Osteoblast (primary cell): ENCODE measurements around the gene PPP4R2. TPM values are rescaled to one million over a fixed set of nuclear protein-coding genes. Genes with fewer than 3 reads are reported as not detected.

ENCODE experiments used
- DNase-seq: peaks from one replicate; pipeline ENCODE4 v3.0.0; 2011; ENCODE audit warnings: low spot score, mixed read lengths; ENCODE audit not compliant: insufficient read length; ENCODE audit errors: missing footprints
- H2AFZ ChIP-seq: 2 replicates; pipeline ENCODE4 v1.6.0; 2011; ENCODE audit warnings: mild to moderate bottlenecking, low read length
- H3K27ac ChIP-seq: 2 replicates; pipeline ENCODE4 v1.5.1; 2011; ENCODE audit warnings: mild to moderate bottlenecking, low read depth, low read length, moderate library complexity
- H3K27me3 ChIP-seq: 2 replicates; pipeline ENCODE4 v1.6.0; 2012; ENCODE audit warnings: mild to moderate bottlenecking, control low read depth, inconsistent platforms, low read length, moderate library complexity; ENCODE audit not compliant: insufficient read depth
- H3K36me3 ChIP-seq: 2 replicates; pipeline ENCODE4 v1.5.1; 2011; ENCODE audit warnings: mild to moderate bottlenecking, low read length, control low read depth, moderate library complexity; ENCODE audit not compliant: insufficient read depth
- H3K4me1 ChIP-seq: 2 replicates; pipeline ENCODE4 v1.5.1; 2011; ENCODE audit warnings: mild to moderate bottlenecking, low read length, control low read depth, moderate library complexity; ENCODE audit not compliant: insufficient read depth
- H3K4me2 ChIP-seq: 2 replicates; pipeline ENCODE4 v1.6.0; 2011; ENCODE audit warnings: mild to moderate bottlenecking, low read length; ENCODE audit not compliant: insufficient read depth
- H3K4me3 ChIP-seq: fragments of 200-600 bp; sonication (generic); 3 replicates; pipeline ENCODE4 v1.5.1; 2012; ENCODE audit warnings: mild to moderate bottlenecking, low read length, inconsistent platforms; ENCODE audit not compliant: insufficient read depth
- H3K79me2 ChIP-seq: 2 replicates; pipeline ENCODE4 v1.6.0; 2012; ENCODE audit warnings: mild to moderate bottlenecking, low read length, control low read depth, inconsistent platforms; ENCODE audit not compliant: insufficient read depth
- H3K9me3 ChIP-seq: 2 replicates; pipeline ENCODE4 v1.5.1; 2011; ENCODE audit warnings: low read depth, low read length, control low read depth
- H4K20me1 ChIP-seq: 2 replicates; pipeline ENCODE4 v1.6.0; 2012; ENCODE audit warnings: mild to moderate bottlenecking, low read length, control low read depth; ENCODE audit not compliant: insufficient read depth
- CTCF ChIP-seq: IDR thresholded peaks from 2 replicates; pipeline ENCODE4 v1.5.1; 2011; ENCODE audit warnings: mild to moderate bottlenecking, low read depth, low read length, moderate library complexity; ENCODE audit errors: extremely low read depth
- total RNA-seq: library from RNA; depleted of rRNA; stranded (reverse); fragments of >200 nt; gene quantifications from 2 replicates; pipeline ENCODE4 v1.2.3, GENCODE V29; 2012

The PPP4R2 gene
- total RNA-seq, 1 donor: 84.3 TPM

- H3K27me3 ChIP-seq: peaks cover 13% of the 10 kb centered on the region
Measured at GRCh38 chr3:73098873-73099272, 102.3 kb downstream of the PPP4R2 start.

GRCh38 chr3:73100741-73101559 is 104.3 kb downstream of the PPP4R2 start:
- no peaks in the 10 kb centered on the region for H3K79me2 ChIP-seq
- no peak overlapping the region for H2AFZ ChIP-seq
- no peak overlapping the region for H3K4me3 ChIP-seq
- H4K20me1 ChIP-seq: no peaks in the 10 kb centered on the region
- no peaks in the 10 kb centered on the region for H3K36me3 ChIP-seq
- TF ChIP-seq CTCF: peak; percentile 94
- H3K27ac ChIP-seq: no peak overlapping the region
- H3K4me2 ChIP-seq: no peak overlapping the region
- peak; percentile 95 for DNase-seq
- H3K27me3 ChIP-seq: peaks cover 13% of the 10 kb centered on the region
- H3K4me1 ChIP-seq: no peaks in the 10 kb centered on the region
- peaks cover 2% of the 10 kb centered on the region for H3K9me3 ChIP-seq

More at GRCh38 chr3:73098873-73099272, 102.3 kb downstream of the PPP4R2 start:
- no peak overlapping the region for H3K4me2 ChIP-seq
- TF ChIP-seq CTCF: no peak
- H3K4me3 ChIP-seq: no peak overlapping the region
- peaks cover 3% of the 10 kb centered on the region for H3K4me1 ChIP-seq
- DNase-seq: no peak
- H4K20me1 ChIP-seq: no peaks in the 10 kb centered on the region
- H3K79me2 ChIP-seq: no peaks in the 10 kb centered on the region
- H3K9me3 ChIP-seq: peaks cover 2% of the 10 kb centered on the region
- H3K36me3 ChIP-seq: no peaks in the 10 kb centered on the region
- no peak overlapping the region for H2AFZ ChIP-seq
- H3K27ac ChIP-seq: no peak overlapping the region

- TF ChIP-seq CTCF: no peak
- H3K4me2 ChIP-seq: no peak overlapping the region
- H3K27me3 ChIP-seq: peaks cover 13% of the 10 kb centered on the region
- H4K20me1 ChIP-seq: no peaks in the 10 kb centered on the region
- DNase-seq: no peak
- no peaks in the 10 kb centered on the region for H3K4me1 ChIP-seq
- peaks cover 2% of the 10 kb centered on the region for H3K9me3 ChIP-seq
- H3K36me3 ChIP-seq: no peaks in the 10 kb centered on the region
- H2AFZ ChIP-seq: no peak overlapping the region
- H3K4me3 ChIP-seq: no peak overlapping the region
- no peaks in the 10 kb centered on the region for H3K79me2 ChIP-seq
- no peak overlapping the region for H3K27ac ChIP-seq
Measured at GRCh38 chr3:73101881-73102280, 105.3 kb downstream of the PPP4R2 start.

GRCh38 chr3:73107215-73107614 is 110.6 kb downstream of the PPP4R2 start:
- TF ChIP-seq CTCF: no peak
- no peak for DNase-seq

More at GRCh38 chr3:73107215-73107614, 110.6 kb downstream of the PPP4R2 start:
- Histone ChIP-seq H3K27me3 (peaks cover 11% of the 10 kb centered on the region), H3K4me1 (no peaks in the 10 kb centered on the region), H3K27ac (no peak overlapping the region), H3K36me3 (no peaks in the 10 kb centered on the region), H3K4me2 (no peak overlapping the region), H3K4me3 (no peak overlapping the region), H3K79me2 (no peaks in the 10 kb centered on the region), H4K20me1 (no peaks in the 10 kb centered on the region), H3K9me3 (no peaks in the 10 kb centered on the region), H2AFZ (no peak overlapping the region)
